ENCODE measurements around the gene ITGB3.
A peak's percentile ranks its signal among the peaks of the same experiment; 100 is the strongest.

Gene ITGB3

GRCh38 chr17:47253541-47254402, at the start of gene ITGB3:
Gene ITGB3, plus strand, starts transcription at chr17:47253827. Its CDS starts 35 bp downstream, at chr17:47253862.
- peak; percentile 66 for DNase-seq (ENCODE audit: low read depth)
- TF ChIP-seq, protein P1, sequence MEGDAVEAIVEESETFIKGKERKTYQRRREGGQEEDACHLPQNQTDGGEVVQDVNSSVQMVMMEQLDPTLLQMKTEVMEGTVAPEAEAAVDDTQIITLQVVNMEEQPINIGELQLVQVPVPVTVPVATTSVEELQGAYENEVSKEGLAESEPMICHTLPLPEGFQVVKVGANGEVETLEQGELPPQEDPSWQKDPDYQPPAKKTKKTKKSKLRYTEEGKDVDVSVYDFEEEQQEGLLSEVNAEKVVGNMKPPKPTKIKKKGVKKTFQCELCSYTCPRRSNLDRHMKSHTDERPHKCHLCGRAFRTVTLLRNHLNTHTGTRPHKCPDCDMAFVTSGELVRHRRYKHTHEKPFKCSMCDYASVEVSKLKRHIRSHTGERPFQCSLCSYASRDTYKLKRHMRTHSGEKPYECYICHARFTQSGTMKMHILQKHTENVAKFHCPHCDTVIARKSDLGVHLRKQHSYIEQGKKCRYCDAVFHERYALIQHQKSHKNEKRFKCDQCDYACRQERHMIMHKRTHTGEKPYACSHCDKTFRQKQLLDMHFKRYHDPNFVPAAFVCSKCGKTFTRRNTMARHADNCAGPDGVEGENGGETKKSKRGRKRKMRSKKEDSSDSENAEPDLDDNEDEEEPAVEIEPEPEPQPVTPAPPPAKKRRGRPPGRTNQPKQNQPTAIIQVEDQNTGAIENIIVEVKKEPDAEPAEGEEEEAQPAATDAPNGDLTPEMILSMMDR (IDR thresholded peaks at IDR 0.05; ENCODE audit: insufficient read depth, low read depth, low read length, missing control alignments) = no peak
- peak within 1 kb of the TSS; percentile 34 for H3K4me3 ChIP-seq (ENCODE audit: low read length)

DNA sequence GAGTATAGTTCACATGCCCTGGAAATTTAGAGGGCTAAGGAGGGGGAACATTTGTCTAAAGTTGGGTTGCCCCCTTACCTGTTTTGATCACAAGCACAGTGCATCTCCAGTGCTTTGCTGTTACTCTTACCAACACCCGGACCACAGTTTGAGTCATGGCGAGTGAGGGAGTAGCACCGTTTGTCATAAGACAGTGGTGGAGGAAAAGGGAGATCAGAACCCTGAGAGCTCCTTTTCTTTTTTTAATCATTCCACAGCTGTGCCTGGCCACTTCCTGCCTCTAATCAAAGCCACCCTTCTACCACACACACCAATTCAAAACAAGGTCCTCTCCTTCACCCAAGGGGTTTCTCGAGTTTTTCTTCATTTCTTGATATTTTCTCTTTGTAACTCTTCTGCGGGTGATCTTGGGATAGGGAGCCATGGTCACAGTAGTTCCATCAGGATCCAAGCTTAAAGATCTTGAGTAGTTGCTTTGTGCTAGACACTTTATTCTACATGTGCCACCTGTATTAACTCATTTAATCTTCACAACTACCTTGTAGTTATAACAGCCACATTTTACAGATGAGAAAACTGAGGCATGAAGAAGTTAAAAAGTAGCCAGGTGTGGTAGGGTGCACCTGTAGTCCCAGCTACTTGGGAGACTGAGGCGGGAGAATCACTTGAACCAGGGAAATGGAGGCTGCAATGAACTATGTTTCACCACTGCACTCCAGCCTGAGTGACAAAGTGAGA, 49.5 kb upstream of the ITGB3 start:
- TF ChIP-seq, protein P1 (IDR thresholded peaks at IDR 0.05; ENCODE audit: insufficient read depth, low read depth, low read length, missing control alignments) = no peak
- no peak for DNase-seq (ENCODE audit: low read depth)
- no peak overlapping the region for H3K4me3 ChIP-seq (ENCODE audit: low read length)

- no peak for DNase-seq (ENCODE audit: low read depth)
- TF ChIP-seq, protein P1 (IDR thresholded peaks at IDR 0.05; ENCODE audit: insufficient read depth, low read depth, low read length, missing control alignments) = no peak
- H3K4me3 ChIP-seq (ENCODE audit: low read length) = no peak overlapping the region
Measured at GRCh38 chr17:47204722-47205418, 48.8 kb upstream of the ITGB3 start.

- TF ChIP-seq, protein P1 (IDR thresholded peaks at IDR 0.05; ENCODE audit: insufficient read depth, low read depth, low read length, missing control alignments) = no peak
- no peak overlapping the region for H3K4me3 ChIP-seq (ENCODE audit: low read length)
- peak; percentile 62 for DNase-seq (ENCODE audit: low read depth)
Measured at GRCh38 chr17:47205419-47205963, 48.1 kb upstream of the ITGB3 start.

DNA sequence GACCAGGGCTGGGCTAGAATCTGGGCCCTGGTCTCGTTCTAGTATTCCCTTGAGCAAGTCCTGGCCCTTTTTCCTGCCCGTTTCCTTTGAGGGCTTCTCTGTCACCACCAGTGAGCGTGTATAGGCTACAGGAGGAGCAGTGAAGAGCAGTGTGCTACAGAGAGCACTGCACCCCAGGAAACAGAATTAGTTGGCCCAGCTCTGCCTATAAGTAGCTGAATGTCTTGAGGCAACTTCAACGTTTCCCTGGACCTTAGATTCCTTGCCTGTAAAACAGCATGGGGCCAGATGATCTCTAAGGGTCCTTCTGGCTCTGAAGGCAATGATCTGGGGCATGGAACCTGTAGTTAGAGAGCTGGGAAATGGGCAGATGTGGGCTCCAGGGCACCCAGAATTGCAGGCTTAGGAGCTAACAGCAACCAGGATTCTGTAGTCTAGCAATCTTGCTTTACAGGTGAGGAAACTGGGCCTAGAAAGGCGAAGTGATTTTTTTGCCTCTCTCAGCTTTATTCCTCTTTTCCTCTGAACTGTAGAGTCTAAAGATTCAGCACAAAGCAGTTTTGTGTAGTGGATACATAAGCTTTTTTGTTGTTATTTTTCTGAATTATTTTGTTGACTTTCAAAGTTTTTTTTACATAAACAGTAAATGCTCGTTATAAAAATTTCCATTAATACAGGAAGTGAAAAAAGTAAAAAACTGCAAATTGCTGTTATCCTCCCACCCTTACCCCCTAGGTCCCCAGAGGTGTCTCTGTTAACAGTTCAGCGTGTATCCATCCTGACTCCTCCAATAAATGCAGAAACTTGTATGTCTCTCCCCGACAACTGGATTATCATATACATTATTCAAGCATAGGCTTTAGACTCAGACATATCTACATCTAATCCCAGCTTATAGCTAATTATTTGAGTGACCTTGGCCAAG, 46.2 kb upstream of the ITGB3 start:
- H3K4me3 ChIP-seq (ENCODE audit: low read length) = no peak overlapping the region
- DNase-seq (ENCODE audit: low read depth) = no peak
- TF ChIP-seq, protein P1 (IDR thresholded peaks at IDR 0.05; ENCODE audit: insufficient read depth, low read depth, low read length, missing control alignments) = no peak
